Adrenal gland (tissue), 12 donors: ENCODE results near the gene PLPP4. TPM values are rescaled to one million over a fixed set of nuclear protein-coding genes. Genes with fewer than 3 reads are reported as not detected.

Source experiments
- DNase-seq, 7 donors: peaks; one replicate each; pipeline ENCODE4 v3.0.0-alpha.2; 2019 to 2020
- H3K27ac ChIP-seq, 5 donors: fragments of 200-600 bp; sonication (generic) in 4 of 5; 1 replicate in 3 of 5; 2 replicates in 2 of 5; pipeline versions ENCODE4 v1.5.1 to v1.8.0; 2016 to 2020; ENCODE audit warnings: mild to moderate bottlenecking in 1 of 5
- H3K27me3 ChIP-seq: fragments of 200-600 bp; 2 replicates; pipeline ENCODE4 v1.8.0; 2021
- H3K36me3 ChIP-seq, 2 donors: fragments of 200-600 bp; replicated peaks in 1 of 2; 1 replicate in 1 of 2; 2 replicates in 1 of 2; pipeline versions ENCODE4 v1.5.1 to v1.8.0; 2018 to 2022
- H3K4me1 ChIP-seq, 2 donors: fragments of 200-600 bp; replicated peaks in 1 of 2; 1 replicate in 1 of 2; 2 replicates in 1 of 2; pipeline versions ENCODE4 v1.5.1 to v1.8.0; 2018 to 2021
- H3K4me3 ChIP-seq, 4 donors: fragments of 200-600 bp; sonication (generic) in 3 of 4; one replicate each; pipeline ENCODE4 v1.5.1; 2016 to 2018
- H3K9me3 ChIP-seq, 3 donors: fragments of 200-600 bp; sonication (generic) in 1 of 3; replicated peaks in 1 of 3; 1 replicate in 2 of 3; 2 replicates in 1 of 3; pipeline versions ENCODE4 v1.5.1 to v1.8.0; 2016 to 2021
- POLR2A ChIP-seq, 2 donors: fragments of 450-650 bp; IDR thresholded peaks; one replicate each; pipeline ENCODE4 v1.6.1; 2017; ENCODE audit warnings: antibody characterized with exemption in 2 of 2, mild to moderate bottlenecking in 2 of 2, moderate library complexity in 1 of 2
- WGBS, 4 donors: extraction: QIAGEN DNeasy Blood & Tissue Kit in 2 of 4; methylation state at CpG; one replicate each; pipeline versions ENCODE4 v1.1.5 to v1.1.7; 2013 to 2017; 5-methylcytosine and 5-hydroxymethylcytosine counted together
- intact Hi-C, 2 donors: fragments of 100-400 bp; cut with DNase I; formaldehyde crosslinking; loops; one replicate each; pipeline versions ENCODE4 v1.14.1 to v1.15.0; 2022 to 2023
- polyA plus RNA-seq, 3 donors: library from polyadenylated mRNA; stranded (reverse); fragments of 200-250 nt in 2 of 3; fragments of 350-450 nt in 1 of 3; fragmentation: Illumina TruSeq in 1 of 3; extraction: RNeasy Lipid Tissue Mini Kit (QIAGEN cat#74804) in 1 of 3; gene quantifications; one replicate each; pipeline ENCODE4 v1.2.3, GENCODE V29; 2013 to 2014
- total RNA-seq, 9 donors: library from RNA; depleted of rRNA in 4 of 9; stranded (reverse); fragments of >200 nt in 4 of 9; fragments of 120-200 nt in 1 of 9; fragmentation: NEBNext Ultra II Directional in 1 of 9; extraction: Animal tissue kit (Norgen Biotek cat#: 25700) in 1 of 9; gene quantifications; one replicate each; pipeline versions ENCODE4 v1.1.0 to v1.2.4, GENCODE V29; 2013 to 2023
- TF ChIP-seq, protein P1 (sequence below), 6 experiments: fragments of 450-650 bp in 4 of 6; fragments of 200-600 bp in 2 of 6; sonication (generic) in 1 of 6; IDR thresholded peaks; 1 replicate in 5 of 6; 2 replicates in 1 of 6; pipeline versions ENCODE4 v1.5.1 to v1.8.0; 2016 to 2021; ENCODE audit warnings: antibody characterized with exemption in 6 of 6, mild to moderate bottlenecking in 2 of 6, moderate library complexity in 1 of 6
- donor health status: healthy with polysubstance abuse.
- donor health status: Bipolar disorder and iron deficiency.
- donor health status: DM: yes; HTN: yes; CAD: no.
- donor health status: DM: no; HTN: no; CAD: no.
- donor health status: DM: no; HTN: no; CAD: no.
- donor health status: DM: yes; HTN: yes; CAD: no.

Gene PLPP4
- total and polyA plus RNA-seq, 12 donors, result 0.09 to 1.4 TPM; not detected in 10

DNA sequence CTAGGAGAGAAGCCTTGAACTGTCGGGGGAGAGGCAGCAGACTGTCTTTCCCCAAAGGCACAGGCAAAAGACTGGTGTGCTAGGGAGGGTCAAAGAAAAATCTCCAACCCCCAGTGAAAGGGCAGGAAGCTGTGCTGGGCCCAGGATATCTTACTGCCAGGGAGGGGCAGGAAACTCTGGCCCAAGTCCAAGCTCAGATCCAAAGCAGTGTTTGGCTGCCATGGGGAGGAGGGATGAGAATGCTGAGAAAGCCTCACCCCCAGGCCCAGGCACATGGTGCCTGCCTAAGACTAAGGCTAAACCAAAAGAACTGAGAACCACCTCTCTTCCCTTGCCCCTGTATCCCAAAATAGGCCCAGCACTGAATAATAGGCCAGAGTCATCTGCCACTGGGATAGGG, 171.2 kb downstream of the PLPP4 start:
- Histone ChIP-seq H3K9me3 (no peaks in the 10 kb centered on the region), H3K27ac (no peak overlapping the region), H3K4me1 (no peaks in the 10 kb centered on the region), H3K27me3 (no peaks in the 10 kb centered on the region), H3K4me3 (no peak overlapping the region), H3K36me3 (no peaks in the 10 kb centered on the region)
- 22 to 91% (median 47%) methylated on average over 1 of the region's 1 CpG for WGBS, 4 donors
- intact Hi-C loops, result no loop called here
- TF ChIP-seq POLR2A (IDR thresholded peaks at IDR 0.05), result no peak
- TF ChIP-seq, protein P1, sequence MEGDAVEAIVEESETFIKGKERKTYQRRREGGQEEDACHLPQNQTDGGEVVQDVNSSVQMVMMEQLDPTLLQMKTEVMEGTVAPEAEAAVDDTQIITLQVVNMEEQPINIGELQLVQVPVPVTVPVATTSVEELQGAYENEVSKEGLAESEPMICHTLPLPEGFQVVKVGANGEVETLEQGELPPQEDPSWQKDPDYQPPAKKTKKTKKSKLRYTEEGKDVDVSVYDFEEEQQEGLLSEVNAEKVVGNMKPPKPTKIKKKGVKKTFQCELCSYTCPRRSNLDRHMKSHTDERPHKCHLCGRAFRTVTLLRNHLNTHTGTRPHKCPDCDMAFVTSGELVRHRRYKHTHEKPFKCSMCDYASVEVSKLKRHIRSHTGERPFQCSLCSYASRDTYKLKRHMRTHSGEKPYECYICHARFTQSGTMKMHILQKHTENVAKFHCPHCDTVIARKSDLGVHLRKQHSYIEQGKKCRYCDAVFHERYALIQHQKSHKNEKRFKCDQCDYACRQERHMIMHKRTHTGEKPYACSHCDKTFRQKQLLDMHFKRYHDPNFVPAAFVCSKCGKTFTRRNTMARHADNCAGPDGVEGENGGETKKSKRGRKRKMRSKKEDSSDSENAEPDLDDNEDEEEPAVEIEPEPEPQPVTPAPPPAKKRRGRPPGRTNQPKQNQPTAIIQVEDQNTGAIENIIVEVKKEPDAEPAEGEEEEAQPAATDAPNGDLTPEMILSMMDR (IDR thresholded peaks at IDR 0.05), result no peak
- DNase-seq, result no peak

DNA sequence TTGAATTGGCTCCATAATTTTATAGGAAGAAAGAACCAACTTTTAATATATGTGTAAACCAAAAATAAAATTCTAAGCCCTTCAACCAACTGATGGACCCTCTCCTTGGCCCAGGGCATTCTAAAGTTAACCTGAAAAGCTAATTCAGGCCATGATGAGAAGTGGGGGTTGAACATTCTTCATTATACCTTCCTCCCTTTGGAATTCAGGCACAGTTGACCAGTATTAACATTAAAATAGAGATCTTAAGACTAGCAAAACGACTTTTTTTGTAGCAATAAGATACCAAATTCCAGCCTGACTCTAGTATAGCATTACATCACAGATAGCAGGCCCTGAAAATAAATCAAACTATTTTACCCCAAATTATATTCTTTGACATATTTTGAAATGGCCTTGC, 173.2 kb downstream of the PLPP4 start:
- WGBS, 4 donors, result 39 to 64% (median 51%) methylated on average over 1 of the region's 1 CpG
- Histone ChIP-seq H3K27me3 (no peaks in the 10 kb centered on the region), H3K9me3 (no peaks in the 10 kb centered on the region), H3K4me3 (no peak overlapping the region), H3K36me3 (no peaks in the 10 kb centered on the region), H3K27ac (no peak overlapping the region), H3K4me1 (no peaks in the 10 kb centered on the region)
- intact Hi-C loops, result no loop called here
- DNase-seq, result no peak
- TF ChIP-seq, protein P1 (IDR thresholded peaks at IDR 0.05), result no peak
- TF ChIP-seq POLR2A (IDR thresholded peaks at IDR 0.05), result no peak

DNA sequence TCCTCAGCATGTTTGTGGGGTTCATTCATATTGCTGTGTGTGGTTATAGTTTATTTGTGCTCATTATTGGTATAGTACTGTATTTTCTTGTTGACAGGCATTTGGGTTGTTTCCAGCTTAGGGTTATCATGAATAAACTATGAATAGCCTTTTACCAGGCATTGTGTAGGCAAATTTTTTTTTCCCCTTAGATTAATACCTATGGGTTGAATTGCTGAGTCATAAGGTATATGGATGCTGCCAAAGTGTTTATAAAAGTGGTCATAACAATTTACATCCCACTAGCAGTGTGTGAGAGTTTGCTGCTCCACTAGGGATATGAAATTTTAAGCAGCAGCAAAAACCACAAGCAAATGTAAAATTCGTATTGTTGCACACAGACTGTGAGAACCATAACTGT, 175.0 kb downstream of the PLPP4 start:
- H3K27me3 ChIP-seq, result no peaks in the 10 kb centered on the region
- 61 to 83% (median 64%) methylated on average over 1 of the region's 1 CpG for WGBS, 4 donors

GRCh38 chr10:120632942-120633341, 175.9 kb downstream of the PLPP4 start:
- H3K27me3 ChIP-seq, result no peaks in the 10 kb centered on the region
- no peaks in the 10 kb centered on the region for H3K36me3 ChIP-seq
- WGBS, 4 donors, result 58 to 70% (median 68%) methylated on average over 3 of the region's 3 CpGs
- TF ChIP-seq POLR2A (IDR thresholded peaks at IDR 0.05), result no peak
- TF ChIP-seq, protein P1 (IDR thresholded peaks at IDR 0.05), result no peak
- H3K4me3 ChIP-seq, result no peak overlapping the region
- no peak overlapping the region for H3K27ac ChIP-seq
- intact Hi-C loops, result no loop called here
- no peak for DNase-seq
- no peaks in the 10 kb centered on the region for H3K4me1 ChIP-seq
- H3K9me3 ChIP-seq, result no peaks in the 10 kb centered on the region

More for the DNA sequence above, 175.0 kb downstream of the PLPP4 start:
- Histone ChIP-seq H3K4me3 (no peak overlapping the region), H3K36me3 (no peaks in the 10 kb centered on the region), H3K4me1 (no peaks in the 10 kb centered on the region), H3K9me3 (no peaks in the 10 kb centered on the region), H3K27ac (no peak overlapping the region)
- DNase-seq, result no peak
- intact Hi-C loops, result no loop called here
- TF ChIP-seq, protein P1 (IDR thresholded peaks at IDR 0.05), result no peak
- no peak for TF ChIP-seq POLR2A (IDR thresholded peaks at IDR 0.05)
